GM12801 (cell line): ENCODE measurements around the gene TM4SF1.

ENCODE experiments used
- CTCF ChIP-seq: IDR thresholded peaks from one replicate; pipeline ENCODE4 v1.5.1; 2011; ENCODE audit warnings: control low read depth; ENCODE audit not compliant: insufficient read length; ENCODE audit errors: extremely low read depth

The TM4SF1 gene

GRCh38 chr3:149378478-149379309, 1.2 kb upstream of the TM4SF1 start:
- no peak for TF ChIP-seq CTCF

- TF ChIP-seq CTCF, result no peak
Observed at GRCh38 chr3:149376718-149377407, 586 bp downstream of the TM4SF1 start.

GRCh38 chr3:149375501-149376196, 1.8 kb downstream of the TM4SF1 start:
- TF ChIP-seq CTCF, result no peak

- no peak for TF ChIP-seq CTCF
Observed at GRCh38 chr3:149374793-149375500, 2.5 kb downstream of the TM4SF1 start.

GRCh38 chr3:149374391-149374790, 3.1 kb downstream of the TM4SF1 start:
- no peak for TF ChIP-seq CTCF

- TF ChIP-seq CTCF, result no peak
Observed at GRCh38 chr3:149373235-149374125, 4.0 kb downstream of the TM4SF1 start.
